HepG2 (cell line): ENCODE results near the gene FRMD4A. TPM values are rescaled to one million over a fixed set of nuclear protein-coding genes. Genes with fewer than 3 reads are reported as not detected.

Source experiments
- ATAC-seq: fragments of 200-7000 bp; cut with Tn5 transposase; 3 replicates; pipeline ENCODE4 v1.9.1; 2020; ENCODE audit warnings: mild to moderate bottlenecking, moderate library complexity
- BruUV-seq: library from RNA; stranded (reverse); fragments of 400-500 nt; replicated peaks from 2 replicates; lab custom pipeline; 2021; lab: Mats Ljungman, UMichigan
- CTCF ChIA-PET: fragments of 300-600 bp; formaldehyde crosslinking; extraction: SDS; loops from one replicate; lab custom pipeline; 2021; ENCODE audit warnings: low total read pairs, inconsistent platforms, low intra/inter-chr PET ratio; lab: Yijun Ruan, JAX
- POLR2A ChIA-PET: fragments of 350-600 bp; sonication (Branson Sonifier 250); formaldehyde crosslinking; loops from one replicate; lab custom pipeline; 2020; ENCODE audit warnings: antibody characterized with exemption, inconsistent platforms; lab: Yijun Ruan, JAX
- DNase-seq: peaks from one replicate; pipeline ENCODE4 v3.0.0-alpha.2; 2015; ENCODE audit warnings: low spot score
- FAIRE-seq: peaks from 3 replicates; lab custom pipeline; 2011; peaks lifted over from hg19 to GRCh38; lab: Jason Lieb, UNC
- H2AFZ ChIP-seq: one replicate; pipeline ENCODE4 v1.6.1; 2011; ENCODE audit warnings: low read length, inconsistent platforms
- H3K27ac ChIP-seq: fragments of 300-600 bp; 3 replicates; pipeline ENCODE4 v1.8.0; 2011; ENCODE audit warnings: mixed run types, mild to moderate bottlenecking, mixed read lengths, low read length, inconsistent platforms; ENCODE audit not compliant: insufficient read depth; ENCODE audit errors: extremely low read length
- H3K27me3 ChIP-seq, 2 experiments: fragments of 200-600 bp in 1 of 2; 2 replicates in 1 of 2; 3 replicates in 1 of 2; pipeline versions ENCODE4 v1.6.0 to v1.8.0; 2011; ENCODE audit warnings: low read length in 2 of 2, mild to moderate bottlenecking in 2 of 2, moderate library complexity in 2 of 2, inconsistent platforms in 1 of 2; ENCODE audit not compliant: insufficient read depth in 2 of 2, control insufficient read depth in 1 of 2
- H3K36me3 ChIP-seq, 2 experiments: fragments of 200-600 bp in 1 of 2; replicated peaks in 1 of 2; 2 replicates in 1 of 2; 3 replicates in 1 of 2; pipeline versions ENCODE4 v1.5.1 to v1.8.0; 2011; ENCODE audit warnings: low read length in 2 of 2, inconsistent platforms in 1 of 2; ENCODE audit not compliant: insufficient read depth in 2 of 2, control insufficient read depth in 1 of 2
- H3K4me1 ChIP-seq: 2 replicates; pipeline ENCODE4 v1.5.1; 2012; ENCODE audit warnings: low read length, inconsistent platforms; ENCODE audit not compliant: insufficient read depth
- H3K4me2 ChIP-seq: 2 replicates; pipeline ENCODE4 v1.6.0; 2011; ENCODE audit warnings: low read depth, low read length, inconsistent platforms
- H3K4me3 ChIP-seq, 3 experiments: fragments of 200-600 bp in 1 of 3; sonication (generic), shearing (Covaris generic) in 1 of 3; replicated peaks in 1 of 3; 2 replicates each; pipeline ENCODE4 v1.5.1; 2011 to 2016; ENCODE audit warnings: low read length in 3 of 3, inconsistent platforms in 2 of 3, low read depth in 2 of 3, mild to moderate bottlenecking in 2 of 3, control low read depth in 1 of 3, mixed read lengths in 1 of 3; ENCODE audit not compliant: insufficient read depth in 1 of 3
- H3K79me2 ChIP-seq: one replicate; pipeline ENCODE4 v1.6.1; 2011; ENCODE audit warnings: low read length, inconsistent platforms; ENCODE audit not compliant: insufficient read depth
- H3K9ac ChIP-seq: 2 replicates; pipeline ENCODE4 v1.6.0; 2011; ENCODE audit warnings: mild to moderate bottlenecking, low read depth, low read length, inconsistent platforms; ENCODE audit not compliant: insufficient read depth
- H3K9me3 ChIP-seq: 2 replicates; pipeline ENCODE4 v1.5.1; 2012; ENCODE audit warnings: mild to moderate bottlenecking, low read length
- H4K20me1 ChIP-seq: 2 replicates; pipeline ENCODE4 v1.6.0; 2011; ENCODE audit warnings: inconsistent platforms, mild to moderate bottlenecking, low read length, moderate library complexity; ENCODE audit not compliant: insufficient read depth
- CSRNP1 ChIP-seq: sonication (generic); formaldehyde crosslinking; IDR thresholded peaks from 2 replicates; pipeline ENCODE4 v1.8.1; 2023; ENCODE audit warnings: mild to moderate bottlenecking, missing genetic modification reagents
- CTCF ChIP-seq: sonication (generic); formaldehyde crosslinking; IDR thresholded peaks from 2 replicates; pipeline ENCODE4 v1.5.0; 2020; ENCODE audit warnings: mild to moderate bottlenecking, missing genetic modification reagents, moderate library complexity
- HINFP ChIP-seq: sonication (generic); formaldehyde crosslinking; IDR thresholded peaks from 2 replicates; pipeline ENCODE4 v1.4.0; 2020; ENCODE audit warnings: low read depth, mild to moderate bottlenecking, missing genetic modification reagents
- HNF1A ChIP-seq, 2 experiments: sonication (generic) in 1 of 2; formaldehyde crosslinking in 1 of 2; IDR thresholded peaks; 2 replicates each; pipeline versions ENCODE4 v1.4.0 to v1.6.1; 2016 to 2020; ENCODE audit warnings: borderline replicate concordance in 1 of 2, low read depth in 1 of 2, mild to moderate bottlenecking in 1 of 2, missing genetic modification reagents in 1 of 2
- RORA ChIP-seq: sonication (generic); formaldehyde crosslinking; IDR thresholded peaks from 2 replicates; pipeline ENCODE4 v1.5.0; 2020; ENCODE audit warnings: mild to moderate bottlenecking, missing genetic modification reagents, moderate library complexity
- TFDP2 ChIP-seq: sonication (generic); formaldehyde crosslinking; IDR thresholded peaks from 2 replicates; pipeline ENCODE4 v1.4.0; 2020; ENCODE audit warnings: missing genetic modification reagents
- ZNF709 ChIP-seq: sonication (generic); formaldehyde crosslinking; IDR thresholded peaks from 2 replicates; pipeline ENCODE4 v1.5.0; 2020; ENCODE audit warnings: mild to moderate bottlenecking, missing genetic modification reagents
- ZNF784 ChIP-seq: sonication (generic); formaldehyde crosslinking; IDR thresholded peaks from 2 replicates; pipeline ENCODE4 v1.5.1; 2020; ENCODE audit warnings: missing genetic modification reagents, mild to moderate bottlenecking, borderline replicate concordance
- WGBS: methylation state at CpG from one replicate; pipeline ENCODE4 v1.1.6; 2017; ENCODE audit warnings: low lambda C conversion rate; 5-methylcytosine and 5-hydroxymethylcytosine counted together
- in situ Hi-C: cut with HindIII; loops from 2 replicates; pipeline ENCODE4 v1.10.0; 2017; ENCODE audit warnings: low pct_unique_long_range_greater_than_20kb; ENCODE audit not compliant: extremely low pct_ligation_motif_present
- intact Hi-C: fragments of 100-400 bp; cut with micrococcal nuclease; formaldehyde crosslinking; loops from one replicate; pipeline ENCODE4 v1.10.0; 2022; ENCODE audit not compliant: unreplicated experiment
- polyA plus RNA-seq, 8 experiments: library from polyadenylated mRNA; depleted of rRNA in 3 of 8; stranded (reverse) in 7 of 8; unstranded in 1 of 8; fragments of >200 nt; fragmentation: Illumina TruSeq in 4 of 8; extraction: Trizol in 4 of 8; gene quantifications; 2 replicates each; pipeline versions ENCODE4 v1.2.1 to v1.2.3, GENCODE V29; 2011 to 2016; ENCODE audit warnings: low read depth in 4 of 8, missing spikeins in 1 of 8, mixed read lengths in 1 of 8; ENCODE audit not compliant: insufficient read depth in 1 of 8
- total RNA-seq, 5 experiments: library from RNA; depleted of rRNA; stranded (reverse); fragments of >200 nt; fragmentation: Illumina TruSeq; extraction: Trizol; gene quantifications; 2 replicates each; pipeline ENCODE4 v1.2.3, GENCODE V29; 2016; ENCODE audit warnings: low read depth in 1 of 5

Gene FRMD4A
- total and polyA plus RNA-seq, 2 of the 13 experiments (the other 11 are each of a cell fraction or from before 2014, with no cell fraction given): 0.09 to 0.26 TPM

GRCh38 chr10:13750299-13751190 is 580.2 kb downstream of the FRMD4A start (continued):
- TF ChIP-seq CTCF (CRISPR knock-in tag) (no peak), ZNF709 (no peak)
- TF ChIP-seq, all 625 proteins: peak for 0

- intact Hi-C loops: no loop called here
- TF ChIP-seq RORA (CRISPR knock-in tag): no peak
- TF ChIP-seq ZNF784 (CRISPR knock-in tag): no peak
- TF ChIP-seq TFDP2 (CRISPR knock-in tag): no peak
- no peak for TF ChIP-seq HNF1A (IDR thresholded peaks at IDR 0.05; ENCODE audit: low read depth)
- no peak for TF ChIP-seq HNF1A (CRISPR knock-in tag; IDR thresholded peaks at IDR 0.05; ENCODE audit: borderline replicate concordance)
- TF ChIP-seq CSRNP1 (CRISPR knock-in tag): no peak
- no peak for TF ChIP-seq HINFP (CRISPR knock-in tag)
Observed at GRCh38 chr10:13745271-13745670, 585.5 kb downstream of the FRMD4A start.

More at GRCh38 chr10:13745271-13745670, 585.5 kb downstream of the FRMD4A start:
- no peak overlapping the region for H3K4me2 ChIP-seq
- ChIA-PET POLR2A (no interaction called here), CTCF (no interaction called here)
- H3K27ac ChIP-seq: no peak overlapping the region
- no peak overlapping the region for H2AFZ ChIP-seq
- no peaks in the 10 kb centered on the region for H3K79me2 ChIP-seq
- in situ Hi-C loops: no loop called here
- no peak for FAIRE-seq
- H3K4me3 ChIP-seq: no peak overlapping the region
- H3K9me3 ChIP-seq: no peaks in the 10 kb centered on the region
- no peak overlapping the region for H3K9ac ChIP-seq
- no TSS peak for BruUV-seq
- H3K27me3 ChIP-seq: peaks cover 2 to 15% of the 10 kb centered on the region in 2 experiments; a peak in 4 of 5 replicates
- WGBS: 33% methylated on average over 7 of the region's 7 CpGs
- no peaks in the 10 kb centered on the region for H4K20me1 ChIP-seq
- no peak for DNase-seq
- no peaks in the 10 kb centered on the region; the same call in 1 of the 2 replicates for H3K4me1 ChIP-seq
- no peak for ATAC-seq
- no peaks in the 10 kb centered on the region for H3K36me3 ChIP-seq
